GM19239 (cell line): ENCODE results near the gene ARNT2.
"Not testable (repeated sequence)": the region's sequence is repeated elsewhere in the genome, so short reads cannot be mapped to it uniquely, and the experiment has no call there.

Source experiments
- DNase-seq: peaks from one replicate; pipeline ENCODE4 v3.0.0; 2011; ENCODE audit warnings: low spot score; ENCODE audit not compliant: insufficient read length
- FAIRE-seq: peaks from 2 replicates; lab custom pipeline; 2011; peaks lifted over from hg19 to GRCh38; lab: Jason Lieb, UNC

Gene ARNT2

GRCh38 chr15:80633221-80633620 lies 229.0 kb downstream of the ARNT2 start:
- no peak for FAIRE-seq
- no peak for DNase-seq

GRCh38 chr15:80635953-80636352 lies 231.8 kb downstream of the ARNT2 start:
- DNase-seq (no peak), FAIRE-seq (no peak)

GRCh38 chr15:80636675-80637074 lies 232.5 kb downstream of the ARNT2 start:
- DNase-seq (no peak), FAIRE-seq (no peak)

- FAIRE-seq, result no peak
These were observed 233.6 kb downstream of the ARNT2 start for GRCh38 chr15:80637747-80638146.

GRCh38 chr15:80638553-80639167 lies 234.5 kb downstream of the ARNT2 start:
- FAIRE-seq (no peak), DNase-seq (no peak)

More at GRCh38 chr15:80637747-80638146, 233.6 kb downstream of the ARNT2 start:
- no peak for DNase-seq

- DNase-seq (no peak), FAIRE-seq (no peak)
These were observed 235.0 kb downstream of the ARNT2 start for GRCh38 chr15:80639168-80639555.

- FAIRE-seq, result no peak
- DNase-seq, result no peak
These were observed 236.4 kb downstream of the ARNT2 start for GRCh38 chr15:80640531-80641121.

- FAIRE-seq (no peak), DNase-seq (no peak)
These were observed 237.2 kb downstream of the ARNT2 start for GRCh38 chr15:80641384-80641783.

- no peak for FAIRE-seq
- no peak for DNase-seq
These were observed 239.3 kb downstream of the ARNT2 start for GRCh38 chr15:80643431-80643951.

GRCh38 chr15:80645494-80646065 lies 241.4 kb downstream of the ARNT2 start:
- DNase-seq, result no peak
- FAIRE-seq, result no peak

GRCh38 chr15:80647424-80647823 lies 243.2 kb downstream of the ARNT2 start:
- DNase-seq, FAIRE-seq: not testable (repeated sequence)
